ENCODE measurements around the gene AGK. TPM values are rescaled to one million over a fixed set of nuclear protein-coding genes. Genes with fewer than 3 reads are reported as not detected.

The AGK gene
- total RNA-seq, 1 donor, result 28.7 TPM

- TF ChIP-seq CTCF (IDR thresholded peaks at IDR 0.05; ENCODE audit: insufficient read depth, low read length), result no peak
- DNase-seq (ENCODE audit: low read depth), result no peak
- H3K4me3 ChIP-seq (ENCODE audit: low read depth, low read length), result no peak overlapping the region
Measured at GRCh38 chr7:141562543-141562942, 11.3 kb downstream of the AGK start.

DNA sequence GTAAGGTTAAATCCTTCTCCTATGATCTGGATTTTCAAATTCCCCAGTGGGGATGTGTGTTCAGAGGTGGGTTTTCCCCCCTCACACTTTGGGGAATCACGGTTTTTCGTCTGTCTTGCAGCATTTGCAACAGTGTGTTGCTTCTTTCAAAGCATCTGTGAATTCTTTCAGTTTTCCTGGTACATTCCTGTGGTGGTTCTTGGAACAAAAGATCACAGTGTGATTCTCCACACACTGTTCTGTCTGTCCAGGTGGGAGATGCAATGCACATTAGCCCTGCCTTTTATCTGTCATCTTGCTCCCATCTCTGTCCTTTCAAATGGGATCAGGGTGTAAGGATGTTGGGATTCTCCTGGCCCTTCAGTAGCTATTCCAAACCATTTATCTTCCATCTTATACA is 11.8 kb downstream of the AGK start:
- no peak for TF ChIP-seq CTCF (IDR thresholded peaks at IDR 0.05; ENCODE audit: insufficient read depth, low read length)
- no peak for DNase-seq (ENCODE audit: low read depth)
- no peak overlapping the region for H3K4me3 ChIP-seq (ENCODE audit: low read depth, low read length)

- H3K4me3 ChIP-seq (ENCODE audit: low read depth, low read length), result no peak overlapping the region
- DNase-seq (ENCODE audit: low read depth), result no peak
- TF ChIP-seq CTCF (IDR thresholded peaks at IDR 0.05; ENCODE audit: insufficient read depth, low read length), result no peak
Measured at GRCh38 chr7:141563956-141564623, 12.9 kb downstream of the AGK start.

- no peak for DNase-seq (ENCODE audit: low read depth)
- H3K4me3 ChIP-seq (ENCODE audit: low read depth, low read length), result no peak overlapping the region
- TF ChIP-seq CTCF (IDR thresholded peaks at IDR 0.05; ENCODE audit: insufficient read depth, low read length), result no peak
Measured at GRCh38 chr7:141567432-141567831, 16.2 kb downstream of the AGK start.

DNA sequence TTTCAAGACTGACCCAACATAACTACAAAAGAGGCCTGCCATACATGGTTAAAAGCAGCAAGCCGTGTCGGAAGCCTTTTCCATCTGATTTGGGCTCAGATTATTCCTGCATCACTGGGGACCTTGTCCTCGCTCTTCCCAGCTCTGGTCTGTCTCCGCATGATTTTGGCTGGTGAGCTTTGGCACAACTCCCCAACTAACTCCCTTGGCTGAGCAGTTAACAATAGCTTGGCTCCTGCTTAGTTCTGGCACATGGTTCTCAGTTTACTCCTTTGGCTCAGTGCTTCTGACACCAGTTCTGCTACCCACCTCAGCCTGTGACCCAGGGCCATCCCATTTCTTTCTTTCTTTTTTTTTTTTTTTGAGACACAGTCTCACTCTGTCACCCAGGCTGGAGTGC is 17.0 kb downstream of the AGK start:
- TF ChIP-seq CTCF (IDR thresholded peaks at IDR 0.05; ENCODE audit: insufficient read depth, low read length), result no peak
- H3K4me3 ChIP-seq (ENCODE audit: low read depth, low read length), result no peak overlapping the region
- peak; percentile 50 for DNase-seq (ENCODE audit: low read depth)

GRCh38 chr7:141571059-141571458 is 19.8 kb downstream of the AGK start:
- DNase-seq (ENCODE audit: low read depth), result no peak
- no peak for TF ChIP-seq CTCF (IDR thresholded peaks at IDR 0.05; ENCODE audit: insufficient read depth, low read length)
- no peak overlapping the region for H3K4me3 ChIP-seq (ENCODE audit: low read depth, low read length)

GRCh38 chr7:141572175-141572574 is 21.0 kb downstream of the AGK start:
- TF ChIP-seq CTCF (IDR thresholded peaks at IDR 0.05; ENCODE audit: insufficient read depth, low read length), result no peak
- no peak for DNase-seq (ENCODE audit: low read depth)

More at GRCh38 chr7:141572175-141572574, 21.0 kb downstream of the AGK start:
- no peak overlapping the region for H3K4me3 ChIP-seq (ENCODE audit: low read depth, low read length)

Measured in fibroblast of the aortic adventitia (primary cell).